ENCODE results near the gene PGBD5. TPM values are rescaled to one million over a fixed set of nuclear protein-coding genes. Genes with fewer than 3 reads are reported as not detected.

Gene PGBD5
- total and polyA plus RNA-seq, 9 of the 15 experiments (the other 6 are each of a cell fraction or from before 2014, with no cell fraction given) = under 0.01 to 0.40 (median 0.10) TPM; not detected in 3

- Histone ChIP-seq H3K9me1 (ENCODE audit: control insufficient read depth, insufficient read depth, low read length) (no peaks in the 10 kb centered on the region), H3K9ac (ENCODE audit: insufficient read depth in 1 of 2, low read depth in 2 of 2, low read length in 2 of 2) (no peak overlapping the region), H3K27me3 (ENCODE audit: control insufficient read depth in 2 of 2, insufficient read depth in 2 of 2, low read length in 2 of 2) (peaks cover 5 to 11% of the 10 kb centered on the region in 2 experiments; a peak in 4 of 5 replicates), H3K36me3 (ENCODE audit: control insufficient read depth, insufficient read depth, low read length) (no peaks in the 10 kb centered on the region), H3K27ac (ENCODE audit: extremely low read depth, low read depth, low read length) (no peak overlapping the region), H3K79me2 (ENCODE audit: control insufficient read depth, insufficient read depth, low read length) (no peaks in the 10 kb centered on the region), H3K9me3 (replicated peaks; ENCODE audit: control insufficient read depth, insufficient read depth, low read depth, low read length) (no peaks in the 10 kb centered on the region), H4K20me1 (replicated peaks; ENCODE audit: control insufficient read depth, insufficient read depth, low read length) (no peaks in the 10 kb centered on the region), H3K4me3 (no peak overlapping the region), H2AFZ (ENCODE audit: low read depth, low read length) (no peak overlapping the region), H3K4me1 (replicated peaks in 1 of 2; ENCODE audit: control insufficient read depth in 2 of 2, insufficient read depth in 2 of 2, low read length in 2 of 2) (no peaks in the 10 kb centered on the region), H3K4me2 (ENCODE audit: insufficient read depth, low read length) (no peak overlapping the region)
- peak in 1 of 4 experiments; percentile 20 for DNase-seq (ENCODE audit: extremely low read depth in 1 of 4, low spot score in 3 of 4)
- no TSS peak for BruUV-seq (replicated peaks)
- 1% methylated on average over 10 of the region's 10 CpGs for WGBS (ENCODE audit: insufficient coverage, low coverage, missing lambda C conversion rate)
- CTCF ChIA-PET (ENCODE audit: low intra/inter-chr PET ratio) = no interaction called here
- in situ Hi-C loops (cut with MboI) = no loop called here
- FAIRE-seq = peak; percentile 71
- peak; percentile 79 for ATAC-seq
- intact Hi-C loops (cut with micrococcal nuclease) = no loop called here
- POLR2A ChIA-PET = interaction anchor here (0.6 kb wide), 1 partner anchor 124 kb away, joined by 3 read pairs; no protein-coding TSS in a partner anchor
- TF ChIP-seq CTCF (IDR thresholded peaks at IDR 0.05 in 2 of 3, conservative IDR thresholded peaks at IDR 0.05 in 1 of 3; ENCODE audit: insufficient read depth in 2 of 3, low read depth in 1 of 3, low read length in 3 of 3) (peak; percentile 14 to 34 (median 30); a peak in 3 of 6 replicates), RBM14 (IDR thresholded peaks at IDR 0.05; ENCODE audit: borderline replicate concordance, insufficient read depth, low read depth, low read length) (no peak), EP300 (IDR thresholded peaks at IDR 0.05; ENCODE audit: low read length) (no peak), CHD4 (IDR thresholded peaks at IDR 0.05; ENCODE audit: insufficient read depth, insufficient replicate concordance, low read depth, low read length, poor library complexity, severe bottlenecking) (no peak), ZNF175 (CRISPR knock-in tag; IDR thresholded peaks at IDR 0.05; ENCODE audit: low read depth) (no peak), ZNF609 (CRISPR knock-in tag; IDR thresholded peaks at IDR 0.05; ENCODE audit: borderline replicate concordance) (no peak), AFF1 (IDR thresholded peaks at IDR 0.05; ENCODE audit: low read depth in 1 of 2, partially characterized antibody in 2 of 2) (no peak), POLR3G (IDR thresholded peaks at IDR 0.05; ENCODE audit: extremely low read depth, insufficient read length, insufficient replicate concordance) (no peak)
Measured at GRCh38 chr1:230441183-230442029, 15.3 kb upstream of the PGBD5 start.

All from K562 (cell line).